ENCODE results near the gene VKORC1. TPM values are rescaled to one million over a fixed set of nuclear protein-coding genes. Genes with fewer than 3 reads are reported as not detected.

The VKORC1 gene
- total RNA-seq, 1 donor from 2014 or later = 72.7 TPM

- peaks cover 25% of the 10 kb centered on the region for H3K4me1 ChIP-seq
- DNase-seq = no peak
- H3K9me3 ChIP-seq = no peaks in the 10 kb centered on the region
- H3K27me3 ChIP-seq = no peaks in the 10 kb centered on the region
- no peak for TF ChIP-seq CTCF (IDR thresholded peaks at IDR 0.05)
- peaks cover 30% of the 10 kb centered on the region for H3K36me3 ChIP-seq
- intact Hi-C loops (cut with DNase I) = no loop called here
- H3K27ac ChIP-seq = no peak overlapping the region
- ATAC-seq = no peak
- no peak overlapping the region for H3K4me3 ChIP-seq
These were observed 15.0 kb upstream of the VKORC1 start for GRCh38 chr16:31109622-31110021.

DNA sequence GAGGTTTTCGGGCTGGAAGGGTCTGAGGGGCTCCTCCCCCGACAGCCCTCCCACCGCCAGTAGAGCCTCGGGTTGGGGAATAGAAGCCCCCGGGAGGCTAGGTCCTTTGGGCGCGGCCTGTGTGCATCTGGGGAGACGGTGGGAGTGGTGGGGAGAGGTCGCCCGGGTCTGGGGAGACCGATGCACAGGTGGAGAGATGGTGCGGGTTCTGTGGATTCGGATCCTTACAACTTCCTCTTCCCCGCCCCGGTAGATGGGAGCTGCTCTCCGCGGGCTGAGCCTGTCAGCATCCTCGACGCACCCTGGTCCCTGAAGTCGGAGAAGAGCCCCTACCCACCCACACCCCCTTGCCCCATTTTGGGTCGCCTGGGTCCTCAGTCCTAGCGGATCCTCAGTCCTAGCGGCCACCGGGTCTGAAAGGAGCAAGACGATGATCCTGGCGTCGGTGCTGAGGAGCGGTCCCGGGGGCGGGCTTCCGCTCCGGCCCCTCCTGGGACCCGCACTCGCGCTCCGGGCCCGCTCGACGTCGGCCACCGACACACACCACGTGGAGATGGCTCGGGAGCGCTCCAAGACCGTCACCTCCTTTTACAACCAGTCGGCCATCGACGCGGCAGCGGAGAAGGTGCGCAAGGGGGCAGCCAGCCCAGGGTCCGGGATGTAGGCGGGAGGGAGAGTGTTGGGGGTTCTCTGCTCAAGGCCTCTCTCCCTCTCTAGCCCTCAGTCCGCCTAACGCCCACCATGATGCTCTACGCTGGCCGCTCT lies 14.4 kb upstream of the VKORC1 start:
- Histone ChIP-seq H3K27me3 (no peaks in the 10 kb centered on the region), H3K27ac (peak overlapping the region; percentile 87), H3K4me3 (peak overlapping the region; percentile 95), H3K4me1 (peaks cover 23% of the 10 kb centered on the region), H3K9me3 (no peaks in the 10 kb centered on the region), H3K36me3 (peaks cover 30% of the 10 kb centered on the region)
- intact Hi-C loops (cut with DNase I) = no loop called here
- TF ChIP-seq CTCF (IDR thresholded peaks at IDR 0.05) = no peak
- DNase-seq = no peak
- ATAC-seq = no peak

DNA sequence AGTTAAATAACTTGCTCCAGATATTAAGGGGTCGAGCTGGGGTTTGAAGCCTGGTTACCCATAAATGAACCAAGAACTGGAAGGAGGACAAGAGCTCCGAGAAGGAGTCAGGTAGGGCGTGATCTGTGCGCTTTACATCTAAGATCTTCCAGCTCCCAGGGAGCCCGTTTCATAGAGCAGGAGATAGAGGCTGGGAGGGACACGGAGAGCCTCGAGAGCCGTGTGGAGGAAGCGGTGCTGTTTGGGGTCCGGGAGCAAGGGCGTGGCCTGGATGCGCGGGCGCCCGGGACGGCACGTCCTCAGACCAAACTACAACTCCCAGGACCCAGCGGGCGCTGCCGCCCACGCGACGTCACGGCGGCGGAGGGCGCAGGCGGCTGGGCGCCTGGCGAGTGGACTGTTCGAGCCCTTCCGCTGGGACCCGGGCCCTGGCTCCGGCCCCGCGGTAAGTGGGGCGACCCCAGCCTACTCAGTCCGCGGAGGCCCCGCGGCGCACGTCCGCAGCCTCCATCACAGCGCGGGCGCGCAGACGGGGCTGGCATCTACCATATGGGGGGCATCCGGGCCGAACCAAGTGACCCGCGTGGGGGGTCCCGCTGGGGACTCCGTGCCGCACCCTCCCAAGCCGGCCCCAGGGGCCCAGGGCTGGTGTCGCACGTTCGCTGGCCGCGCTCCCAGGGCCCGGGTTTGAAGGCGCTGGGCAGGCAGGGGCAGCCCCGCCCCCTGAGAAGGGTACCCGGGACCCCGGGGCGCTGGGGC lies 13.6 kb upstream of the VKORC1 start, which contains the start of gene BCKDK:
BCKDK (plus strand) TSS at position 352 of the 759 bp plus-strand sequence. CDS start 838 bp downstream, outside the sequence.
- Histone ChIP-seq H3K9me3 (no peaks in the 10 kb centered on the region), H3K4me1 (peaks cover 20% of the 10 kb centered on the region)
- intact Hi-C loops (cut with DNase I) = no loop called here

DNA sequence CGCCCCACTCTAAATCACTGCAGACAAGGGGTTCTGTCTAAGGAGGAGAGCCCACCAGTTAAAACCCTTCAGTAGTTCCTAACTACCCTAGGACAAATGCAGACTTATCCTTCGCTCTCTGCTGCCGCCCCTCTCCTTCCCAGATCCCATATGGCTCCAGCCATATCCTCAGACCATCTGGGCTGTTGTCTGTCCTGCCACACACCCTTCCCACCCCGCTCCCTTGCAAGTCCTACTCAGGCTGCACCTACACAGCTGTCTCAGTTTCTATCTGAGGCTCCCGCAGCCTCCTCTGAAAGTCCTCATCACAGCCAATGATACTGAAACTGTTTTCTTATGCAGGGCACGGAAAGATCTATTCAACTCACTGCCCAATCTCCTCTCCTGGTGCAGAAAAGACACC lies 12.9 kb upstream of the VKORC1 start:
- no peak for ATAC-seq

More for the DNA sequence above, 13.6 kb upstream of the VKORC1 start, which contains the start of gene BCKDK:
- no peaks in the 10 kb centered on the region for H3K27me3 ChIP-seq
- DNase-seq = peak; percentile 88
- peak within 1 kb of the TSS; percentile 95 for H3K4me3 ChIP-seq
- ATAC-seq = peak; percentile 86
- H3K36me3 ChIP-seq = peaks cover 30% of the 10 kb centered on the region
- no peak for TF ChIP-seq CTCF (IDR thresholded peaks at IDR 0.05)
- peak within 1 kb of the TSS; percentile 87 for H3K27ac ChIP-seq

More for the DNA sequence above, 12.9 kb upstream of the VKORC1 start:
- Histone ChIP-seq H3K4me1 (peaks cover 20% of the 10 kb centered on the region), H3K9me3 (no peaks in the 10 kb centered on the region), H3K27ac (no peak overlapping the region), H3K4me3 (no peak overlapping the region), H3K27me3 (no peaks in the 10 kb centered on the region), H3K36me3 (peaks cover 29% of the 10 kb centered on the region)
- DNase-seq = no peak
- intact Hi-C loops (cut with DNase I) = no loop called here
- TF ChIP-seq CTCF (IDR thresholded peaks at IDR 0.05) = no peak
